ENCODE measurements around the gene LRGUK.
A peak's percentile ranks its signal among the peaks of the same experiment; 100 is the strongest.

The LRGUK gene

GRCh38 chr7:134279898-134280297, 152.8 kb downstream of the LRGUK start (continued):
- no peak for TF ChIP-seq KLF8 (tag by site-specific recombination; IDR thresholded peaks at IDR 0.05)

- ChIA-PET CTCF (no interaction called here), POLR2A (interaction anchor here (1.7 kb wide), 1 partner anchor 36 kb away, joined by 3 read pairs; the partner anchor contains the start of gene SLC35B4)
These were observed 153.4 kb downstream of the LRGUK start for GRCh38 chr7:134280508-134280907.

GRCh38 chr7:134284011-134284410, 156.9 kb downstream of the LRGUK start:
- Histone ChIP-seq H3K36me3 (ENCODE audit: control insufficient read depth in 2 of 2, insufficient read depth in 1 of 2, low read length in 2 of 2) (no peaks in the 10 kb centered on the region), H3K27ac (ENCODE audit: extremely low read depth, low read depth, low read length) (no peak overlapping the region), H3K9me3 (ENCODE audit: control insufficient read depth, insufficient read depth, low read depth, low read length) (no peaks in the 10 kb centered on the region), H3K4me1 (ENCODE audit: control insufficient read depth, insufficient read depth, low read length) (no peaks in the 10 kb centered on the region), H3K4me3 (ENCODE audit: low read depth, low read length) (no peak overlapping the region)
- TF ChIP-seq ZNF843 (tag by site-specific recombination; IDR thresholded peaks at IDR 0.05) = peak; percentile 66
- TF ChIP-seq BCL6B (tag by site-specific recombination; IDR thresholded peaks at IDR 0.05) = peak; percentile 8; the same call in 1 of the 2 replicates
- peak; percentile 32; the same call in 1 of the 2 replicates for TF ChIP-seq ZBTB8A (tag by site-specific recombination; IDR thresholded peaks at IDR 0.05)
- no peak for TF ChIP-seq ZNF670 (tag by site-specific recombination; IDR thresholded peaks at IDR 0.05; ENCODE audit: low read depth)
- TF ChIP-seq KLF16 (tag by site-specific recombination; IDR thresholded peaks at IDR 0.05) = peak; percentile 50; the same call in 1 of the 2 replicates
- TF ChIP-seq ZNF580 (tag by site-specific recombination; IDR thresholded peaks at IDR 0.05) = 0 out of 2 replicates have a peak, but pooled peaks have one; percentile 59
- TF ChIP-seq WT1 (tag by site-specific recombination; IDR thresholded peaks at IDR 0.05) = peak; percentile 37; the same call in 1 of the 2 replicates
- TF ChIP-seq FEZF1 (tag by site-specific recombination; IDR thresholded peaks at IDR 0.05) = peak; percentile 78
- no peak for TF ChIP-seq ZNF521 (tag by site-specific recombination; IDR thresholded peaks at IDR 0.05)
- TF ChIP-seq SP7 (tag by site-specific recombination; IDR thresholded peaks at IDR 0.05) = peak; percentile 48; the same call in 1 of the 2 replicates
- TF ChIP-seq ZNF302 (tag by site-specific recombination; IDR thresholded peaks at IDR 0.05; ENCODE audit: low read depth) = 0 out of 2 replicates have a peak, but pooled peaks have one; percentile 49
- TF ChIP-seq ZNF335 (tag by site-specific recombination; conservative IDR thresholded peaks at IDR 0.05) = no peak
- CTCF ChIA-PET = interaction anchor here (0.7 kb wide), 1 partner anchor 44 kb away, joined by 3 read pairs; no protein-coding TSS in a partner anchor
- POLR2A ChIA-PET = no interaction called here

More at GRCh38 chr7:134280508-134280907, 153.4 kb downstream of the LRGUK start:
- Histone ChIP-seq H3K9me3 (ENCODE audit: control insufficient read depth, insufficient read depth, low read depth, low read length) (no peaks in the 10 kb centered on the region), H3K27ac (ENCODE audit: extremely low read depth, low read depth, low read length) (no peak overlapping the region), H3K36me3 (ENCODE audit: control insufficient read depth in 2 of 2, insufficient read depth in 1 of 2, low read length in 2 of 2) (no peaks in the 10 kb centered on the region), H3K4me3 (ENCODE audit: low read depth, low read length) (no peak overlapping the region), H3K4me1 (ENCODE audit: control insufficient read depth, insufficient read depth, low read length) (no peaks in the 10 kb centered on the region)
- no peak for TF ChIP-seq GLI2 (tag by site-specific recombination; IDR thresholded peaks at IDR 0.05; ENCODE audit: borderline replicate concordance, low read depth)
- TF ChIP-seq ZNF513 (tag by site-specific recombination; IDR thresholded peaks at IDR 0.05) = no peak
- TF ChIP-seq GLIS2 (tag by site-specific recombination; IDR thresholded peaks at IDR 0.05) = no peak
- TF ChIP-seq ZNF302 (tag by site-specific recombination; IDR thresholded peaks at IDR 0.05; ENCODE audit: low read depth) = no peak
- TF ChIP-seq KLF17 (tag by site-specific recombination; IDR thresholded peaks at IDR 0.05) = no peak
- no peak for TF ChIP-seq ZNF48 (tag by site-specific recombination; IDR thresholded peaks at IDR 0.05)

All from HEK293 (cell line).